B cell (primary cell): Measurements from ENCODE around the gene FOXB2. TPM values are rescaled to one million over a fixed set of nuclear protein-coding genes. Genes with fewer than 3 reads are reported as not detected.

Experiments used
- ATAC-seq: fragments of 200-7000 bp; cut with Tn5 transposase; one replicate; pipeline ENCODE4 v1.10.0; 2021; ENCODE audit warnings: low read depth, mild to moderate bottlenecking, moderate number of reproducible peaks, moderate library complexity
- CTCF ChIA-PET: fragments of 350-600 bp; sonication (Branson Sonifier 250); formaldehyde crosslinking; loops from one replicate; lab custom pipeline; 2021; ENCODE audit warnings: antibody characterized with exemption, inconsistent platforms; lab: Charles Lee
- POLR2A ChIA-PET: fragments of 350-600 bp; sonication (Branson Sonifier 250); formaldehyde crosslinking; loops from one replicate; lab custom pipeline; 2021; ENCODE audit warnings: antibody characterized with exemption; lab: Charles Lee
- DNase-seq: peaks from one replicate; pipeline ENCODE4 v3.0.0; 2013
- H2AFZ ChIP-seq: 2 replicates; pipeline ENCODE4 v1.6.1; 2012; ENCODE audit warnings: mild to moderate bottlenecking, low read depth, low read length; ENCODE audit not compliant: insufficient read depth, poor library complexity, severe bottlenecking
- H3K27ac ChIP-seq, 2 donors: 1 replicate in 1 of 2; 2 replicates in 1 of 2; pipeline ENCODE4 v1.5.1; 2012 to 2013; ENCODE audit warnings: low read length in 2 of 2, mild to moderate bottlenecking in 2 of 2, moderate library complexity in 1 of 2
- H3K27me3 ChIP-seq, 4 experiments: fragments of 200-600 bp in 1 of 4; sonication (generic) in 1 of 4; replicated peaks in 1 of 4; 1 replicate in 2 of 4; 2 replicates in 2 of 4; pipeline versions ENCODE4 v1.6.1 to v1.7.0; 2013 to 2016; ENCODE audit warnings: low read length in 3 of 4, mild to moderate bottlenecking in 2 of 4, mixed read lengths in 1 of 4, moderate library complexity in 1 of 4; ENCODE audit not compliant: insufficient read depth in 4 of 4, control insufficient read depth in 3 of 4; ENCODE audit errors: control extremely low read depth in 1 of 4
- H3K36me3 ChIP-seq, 2 experiments: replicated peaks in 1 of 2; 1 replicate in 1 of 2; 2 replicates in 1 of 2; pipeline versions ENCODE4 v1.6.1 to v1.7.1; 2013; ENCODE audit warnings: low read length in 1 of 2; ENCODE audit not compliant: insufficient read depth in 2 of 2, control insufficient read depth in 1 of 2; ENCODE audit errors: control extremely low read depth in 1 of 2, extremely low read depth in 1 of 2
- H3K4me1 ChIP-seq, 2 donors: fragments of 200-600 bp in 1 of 2; sonication (generic) in 1 of 2; 1 replicate in 1 of 2; 2 replicates in 1 of 2; pipeline versions ENCODE4 v1.5.1 to v1.6.1; 2013 to 2017; ENCODE audit warnings: low read length in 2 of 2; ENCODE audit not compliant: control insufficient read depth in 2 of 2, insufficient read depth in 2 of 2
- H3K4me2 ChIP-seq: replicated peaks from 2 replicates; pipeline ENCODE3; 2012; ENCODE audit warnings: mild to moderate bottlenecking, low read depth, low read length; ENCODE audit not compliant: poor library complexity, severe bottlenecking
- H3K4me3 ChIP-seq, 5 experiments: fragments of 200-600 bp in 1 of 5; sonication (generic) in 1 of 5; 1 replicate in 3 of 5; 2 replicates in 2 of 5; pipeline versions ENCODE4 v1.5.1 to v1.7.0; 2011 to 2016; ENCODE audit warnings: low read length in 4 of 5, mild to moderate bottlenecking in 4 of 5, low read depth in 2 of 5, control low read depth in 1 of 5, moderate library complexity in 1 of 5; ENCODE audit not compliant: insufficient read depth in 1 of 5; ENCODE audit errors: control extremely low read depth in 1 of 5, extremely low read depth in 1 of 5
- H3K79me2 ChIP-seq: fragments of 200-600 bp; sonication (generic); one replicate; pipeline ENCODE4 v1.6.0; 2016; ENCODE audit warnings: low read length; ENCODE audit not compliant: control insufficient read depth, insufficient read depth
- H3K9ac ChIP-seq: fragments of 200-600 bp; sonication (generic); 2 replicates; pipeline ENCODE4 v1.6.1; 2017; ENCODE audit warnings: mild to moderate bottlenecking, low read length, moderate library complexity
- H3K9me3 ChIP-seq, 3 donors: one replicate each; pipeline versions ENCODE4 v1.6.1 to v1.7.1; 2013; ENCODE audit warnings: low read length in 2 of 3; ENCODE audit not compliant: control insufficient read depth in 2 of 3, insufficient read depth in 1 of 3; ENCODE audit errors: control extremely low read depth in 1 of 3
- H4K20me1 ChIP-seq: 2 replicates; pipeline ENCODE4 v1.6.0; 2012; ENCODE audit warnings: mild to moderate bottlenecking, low read length; ENCODE audit not compliant: insufficient read depth, control insufficient read depth, poor library complexity, severe bottlenecking
- H3K27ac Mint-ChIP-seq: one replicate; pipeline ENCODE4 v1.8.0; 2021; ENCODE audit warnings: mixed read lengths
- H3K27me3 Mint-ChIP-seq: one replicate; pipeline ENCODE4 v1.8.0; 2021; ENCODE audit warnings: mixed read lengths
- H3K4me1 Mint-ChIP-seq: one replicate; pipeline ENCODE4 v1.8.0; 2021; ENCODE audit warnings: mixed read lengths
- H3K4me3 Mint-ChIP-seq: one replicate; pipeline ENCODE4 v1.8.0; 2021; ENCODE audit warnings: mixed read lengths
- H3K9me3 Mint-ChIP-seq: one replicate; pipeline ENCODE4 v1.8.0; 2022; ENCODE audit warnings: mixed read lengths; ENCODE audit not compliant: insufficient read depth
- EZH2 ChIP-seq: IDR thresholded peaks from 2 replicates; pipeline ENCODE4 v1.6.1; 2012; ENCODE audit warnings: borderline replicate concordance, low read depth, mild to moderate bottlenecking, moderate library complexity, low read length; ENCODE audit not compliant: insufficient read depth, poor library complexity, severe bottlenecking
- WGBS: methylation state at CpG from one replicate; pipeline ENCODE4 v1.1.5; 2013; ENCODE audit warnings: missing lambda C conversion rate; ENCODE audit not compliant: insufficient coverage; 5-methylcytosine and 5-hydroxymethylcytosine counted together
- intact Hi-C: fragments of 100-400 bp; cut with micrococcal nuclease; formaldehyde crosslinking; loops from one replicate; pipeline ENCODE4 v1.10.0; 2022
- polyA plus RNA-seq: library from polyadenylated mRNA; depleted of rRNA; stranded (reverse); fragments of >200 nt; gene quantifications from 2 replicates; pipeline ENCODE4 v1.2.3, GENCODE V29; 2012
- total RNA-seq, 2 donors: library from RNA; stranded (reverse); fragments of 120-200 nt in 1 of 2; gene quantifications; 1 replicate in 1 of 2; 2 replicates in 1 of 2; pipeline versions ENCODE4 v1.2.3 to v1.2.4, GENCODE V29; 2013 to 2022
- TF ChIP-seq, protein P1 (sequence below): fragments of 200-600 bp; IDR thresholded peaks from one replicate; pipeline ENCODE4 v1.8.0; 2022; ENCODE audit warnings: antibody characterized with exemption, mild to moderate bottlenecking

FOXB2 gene
- total and polyA plus RNA-seq, 2 donors (not counting 1 experiment from before 2014, with no cell fraction given), result not detected

GRCh38 chr9:77013206-77013931 is 6.1 kb upstream of the FOXB2 start:
- intact Hi-C loops, result no loop called here
- H3K27me3 ChIP-seq, result peaks cover 2 to 75% (median 62%) of the 10 kb centered on the region in 4 experiments

More at GRCh38 chr9:77013206-77013931, 6.1 kb upstream of the FOXB2 start:
- Histone ChIP-seq H2AFZ (no peak overlapping the region), H3K9me3 (peaks cover 0 to 50% (median 9%) of the 10 kb centered on the region in 3 donors), H3K4me1 (peaks cover 15 to 39% of the 10 kb centered on the region in 2 donors), H3K36me3 (no peaks in the 10 kb centered on the region), H3K79me2 (no peaks in the 10 kb centered on the region), H3K27ac (no peak overlapping the region), H3K4me2 (no peak overlapping the region), H4K20me1 (no peaks in the 10 kb centered on the region), H3K4me3 (no peak overlapping the region), H3K9ac (no peak overlapping the region)
- peaks cover 2% of the 10 kb centered on the region for H3K9me3 Mint-ChIP-seq
- peak; percentile 11 for DNase-seq
- peak overlapping the region; percentile 20 for H3K27ac Mint-ChIP-seq
- H3K27me3 Mint-ChIP-seq, result peaks cover 55% of the 10 kb centered on the region
- 28% methylated on average over 10 of the region's 21 CpGs for WGBS
- no peak for ATAC-seq
- ChIA-PET POLR2A (no interaction called here), CTCF (interaction anchor here (1.1 kb wide), 1 partner anchor 13 kb away, joined by 3 read pairs; no protein-coding TSS in a partner anchor)
- H3K4me3 Mint-ChIP-seq, result no peak overlapping the region
- TF ChIP-seq EZH2, result no peak
- TF ChIP-seq, protein P1, sequence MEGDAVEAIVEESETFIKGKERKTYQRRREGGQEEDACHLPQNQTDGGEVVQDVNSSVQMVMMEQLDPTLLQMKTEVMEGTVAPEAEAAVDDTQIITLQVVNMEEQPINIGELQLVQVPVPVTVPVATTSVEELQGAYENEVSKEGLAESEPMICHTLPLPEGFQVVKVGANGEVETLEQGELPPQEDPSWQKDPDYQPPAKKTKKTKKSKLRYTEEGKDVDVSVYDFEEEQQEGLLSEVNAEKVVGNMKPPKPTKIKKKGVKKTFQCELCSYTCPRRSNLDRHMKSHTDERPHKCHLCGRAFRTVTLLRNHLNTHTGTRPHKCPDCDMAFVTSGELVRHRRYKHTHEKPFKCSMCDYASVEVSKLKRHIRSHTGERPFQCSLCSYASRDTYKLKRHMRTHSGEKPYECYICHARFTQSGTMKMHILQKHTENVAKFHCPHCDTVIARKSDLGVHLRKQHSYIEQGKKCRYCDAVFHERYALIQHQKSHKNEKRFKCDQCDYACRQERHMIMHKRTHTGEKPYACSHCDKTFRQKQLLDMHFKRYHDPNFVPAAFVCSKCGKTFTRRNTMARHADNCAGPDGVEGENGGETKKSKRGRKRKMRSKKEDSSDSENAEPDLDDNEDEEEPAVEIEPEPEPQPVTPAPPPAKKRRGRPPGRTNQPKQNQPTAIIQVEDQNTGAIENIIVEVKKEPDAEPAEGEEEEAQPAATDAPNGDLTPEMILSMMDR, result no peak
- peaks cover 12% of the 10 kb centered on the region for H3K4me1 Mint-ChIP-seq
